ENCODE measurements around the gene ZCCHC14.

ZCCHC14 gene

GRCh38 chr16:87426423-87427215, 66.2 kb downstream of the ZCCHC14 start:
- H3K36me3 ChIP-seq (ENCODE audit: control insufficient read depth, insufficient read depth, low read length) = peaks cover 7% of the 10 kb centered on the region
- peak overlapping the region; percentile 26 for H3K9ac ChIP-seq (ENCODE audit: low read depth, low read length)
- no peaks in the 10 kb centered on the region for H3K27me3 ChIP-seq (ENCODE audit: control insufficient read depth, insufficient read depth, low read length)
- H3K4me1 ChIP-seq (ENCODE audit: control insufficient read depth, insufficient read depth, low read length) = peaks cover 8% of the 10 kb centered on the region
- no peak overlapping the region for H3K4me3 ChIP-seq (ENCODE audit: low read depth, low read length)
- no peaks in the 10 kb centered on the region for H3K9me3 ChIP-seq (ENCODE audit: control insufficient read depth, insufficient read depth, low read length)

DNA sequence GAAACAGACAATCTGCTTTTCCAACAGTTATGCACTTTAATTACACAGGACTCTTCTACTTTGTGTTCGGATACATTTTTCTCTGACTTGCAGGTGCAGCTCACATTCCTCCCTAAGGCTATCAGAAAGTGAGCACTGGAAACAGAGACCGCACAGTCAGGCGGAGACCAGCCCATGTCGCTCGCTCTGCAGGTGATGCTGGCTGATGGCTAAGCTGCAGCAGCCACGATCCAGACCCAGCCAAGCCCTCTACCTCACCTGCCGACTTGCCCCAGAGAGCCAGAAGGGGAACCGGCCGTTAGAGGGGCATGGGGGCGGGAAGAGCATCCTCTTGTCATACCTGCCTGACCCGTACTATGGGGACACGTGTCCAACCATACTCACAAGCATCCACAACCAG, 66.9 kb downstream of the ZCCHC14 start:
- no peaks in the 10 kb centered on the region for H3K9me3 ChIP-seq (ENCODE audit: control insufficient read depth, insufficient read depth, low read length)
- peaks cover 7% of the 10 kb centered on the region for H3K36me3 ChIP-seq (ENCODE audit: control insufficient read depth, insufficient read depth, low read length)
- H3K4me1 ChIP-seq (ENCODE audit: control insufficient read depth, insufficient read depth, low read length) = peaks cover 8% of the 10 kb centered on the region
- no peaks in the 10 kb centered on the region for H3K27me3 ChIP-seq (ENCODE audit: control insufficient read depth, insufficient read depth, low read length)
- no peak overlapping the region for H3K4me3 ChIP-seq (ENCODE audit: low read depth, low read length)
- no peak overlapping the region for H3K9ac ChIP-seq (ENCODE audit: low read depth, low read length)

DNA sequence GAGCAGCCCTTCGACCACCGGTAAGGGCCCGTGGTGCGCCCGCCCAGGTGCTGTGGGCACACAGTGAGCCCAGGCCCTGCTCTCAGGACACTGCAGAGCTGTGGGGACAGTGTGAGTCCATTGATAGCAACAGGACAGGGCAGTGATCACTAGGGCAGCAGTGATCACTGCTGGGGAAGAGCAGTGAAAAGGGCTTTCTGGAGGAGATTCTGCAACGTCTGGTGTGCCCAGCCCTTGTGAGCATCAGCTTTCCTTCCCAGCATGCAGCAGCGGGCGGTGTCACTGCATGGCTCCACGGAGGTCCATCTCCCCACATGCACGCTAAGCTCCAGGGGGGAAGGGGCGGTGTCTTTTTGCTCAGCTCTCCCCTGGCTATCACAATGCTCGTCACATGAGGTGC, 68.6 kb downstream of the ZCCHC14 start:
- H3K27me3 ChIP-seq (ENCODE audit: control insufficient read depth, insufficient read depth, low read length) = no peaks in the 10 kb centered on the region
- H3K9me3 ChIP-seq (ENCODE audit: control insufficient read depth, insufficient read depth, low read length) = no peaks in the 10 kb centered on the region
- H3K4me1 ChIP-seq (ENCODE audit: control insufficient read depth, insufficient read depth, low read length) = peaks cover 8% of the 10 kb centered on the region
- peaks cover 17% of the 10 kb centered on the region for H3K36me3 ChIP-seq (ENCODE audit: control insufficient read depth, insufficient read depth, low read length)
- no peak overlapping the region for H3K4me3 ChIP-seq (ENCODE audit: low read depth, low read length)
- H3K9ac ChIP-seq (ENCODE audit: low read depth, low read length) = no peak overlapping the region

GRCh38 chr16:87423429-87423828, 69.4 kb downstream of the ZCCHC14 start:
- H3K9me3 ChIP-seq (ENCODE audit: control insufficient read depth, insufficient read depth, low read length) = no peaks in the 10 kb centered on the region
- H3K36me3 ChIP-seq (ENCODE audit: control insufficient read depth, insufficient read depth, low read length) = peaks cover 17% of the 10 kb centered on the region
- no peaks in the 10 kb centered on the region for H3K27me3 ChIP-seq (ENCODE audit: control insufficient read depth, insufficient read depth, low read length)
- no peak overlapping the region for H3K9ac ChIP-seq (ENCODE audit: low read depth, low read length)
- no peak overlapping the region for H3K4me3 ChIP-seq (ENCODE audit: low read depth, low read length)
- peaks cover 8% of the 10 kb centered on the region for H3K4me1 ChIP-seq (ENCODE audit: control insufficient read depth, insufficient read depth, low read length)

GRCh38 chr16:87422106-87422505, 70.7 kb downstream of the ZCCHC14 start:
- peaks cover 22% of the 10 kb centered on the region for H3K36me3 ChIP-seq (ENCODE audit: control insufficient read depth, insufficient read depth, low read length)

GRCh38 chr16:87421003-87421912, 71.6 kb downstream of the ZCCHC14 start:
- Histone ChIP-seq H3K9me3 (ENCODE audit: control insufficient read depth, insufficient read depth, low read length) (no peaks in the 10 kb centered on the region), H3K36me3 (ENCODE audit: control insufficient read depth, insufficient read depth, low read length) (peaks cover 27% of the 10 kb centered on the region), H3K27me3 (ENCODE audit: control insufficient read depth, insufficient read depth, low read length) (no peaks in the 10 kb centered on the region), H3K9ac (ENCODE audit: low read depth, low read length) (no peak overlapping the region), H3K4me3 (ENCODE audit: low read depth, low read length) (no peak overlapping the region), H3K4me1 (ENCODE audit: control insufficient read depth, insufficient read depth, low read length) (peaks cover 3% of the 10 kb centered on the region)

More at GRCh38 chr16:87422106-87422505, 70.7 kb downstream of the ZCCHC14 start:
- H3K9me3 ChIP-seq (ENCODE audit: control insufficient read depth, insufficient read depth, low read length) = no peaks in the 10 kb centered on the region
- H3K4me3 ChIP-seq (ENCODE audit: low read depth, low read length) = no peak overlapping the region
- no peaks in the 10 kb centered on the region for H3K27me3 ChIP-seq (ENCODE audit: control insufficient read depth, insufficient read depth, low read length)
- no peak overlapping the region for H3K9ac ChIP-seq (ENCODE audit: low read depth, low read length)
- H3K4me1 ChIP-seq (ENCODE audit: control insufficient read depth, insufficient read depth, low read length) = peaks cover 8% of the 10 kb centered on the region

DNA sequence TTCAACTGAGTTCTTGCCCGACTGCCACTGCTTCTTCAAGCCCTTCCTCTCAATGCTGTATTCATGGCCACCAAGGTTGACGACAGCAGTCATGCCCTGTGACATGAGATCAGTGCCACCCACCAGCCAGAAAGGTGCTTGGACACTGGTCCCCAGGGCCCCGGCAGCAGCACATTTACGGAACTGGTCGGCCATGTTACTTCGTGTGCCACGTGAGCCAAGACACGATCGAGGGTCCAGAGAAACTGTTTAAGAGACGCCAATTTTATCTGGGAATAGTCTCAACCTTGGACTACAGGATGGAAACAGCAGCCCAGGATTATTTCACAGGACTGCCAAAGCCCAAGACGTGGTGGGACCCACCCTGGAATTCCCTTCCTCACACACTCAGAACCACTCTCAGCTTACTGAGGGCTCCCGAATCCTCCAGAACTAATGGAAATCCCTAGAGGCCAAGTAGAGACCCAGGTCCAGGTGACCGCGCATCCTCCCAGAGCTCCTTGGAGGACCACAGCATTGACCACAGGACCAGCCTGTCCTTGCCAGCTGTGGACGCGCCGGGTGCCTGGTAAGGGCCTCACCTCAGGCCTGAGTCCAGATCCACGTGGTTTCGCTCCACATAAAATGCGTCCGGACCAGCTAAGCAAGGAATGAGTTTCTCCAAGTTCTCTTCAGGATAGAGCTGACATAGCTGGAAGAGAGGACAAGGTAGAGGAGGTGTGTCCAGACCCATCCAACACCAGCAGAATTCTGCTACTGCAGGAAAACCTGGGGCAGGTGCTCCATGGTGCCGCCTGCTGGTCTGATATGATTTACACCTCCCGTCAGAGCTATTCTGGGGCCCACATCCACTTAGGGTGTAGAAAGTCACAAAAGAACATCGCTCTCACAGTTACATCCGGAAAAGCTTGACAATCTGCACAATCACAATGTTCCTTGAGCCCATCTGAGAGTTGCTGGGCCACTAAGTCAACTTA, 72.5 kb downstream of the ZCCHC14 start:
- no peaks in the 10 kb centered on the region for H3K27me3 ChIP-seq (ENCODE audit: control insufficient read depth, insufficient read depth, low read length)
- H3K36me3 ChIP-seq (ENCODE audit: control insufficient read depth, insufficient read depth, low read length) = peaks cover 30% of the 10 kb centered on the region
- H3K4me3 ChIP-seq (ENCODE audit: low read depth, low read length) = no peak overlapping the region
- H3K9me3 ChIP-seq (ENCODE audit: control insufficient read depth, insufficient read depth, low read length) = no peaks in the 10 kb centered on the region
- no peak overlapping the region for H3K9ac ChIP-seq (ENCODE audit: low read depth, low read length)
- H3K4me1 ChIP-seq (ENCODE audit: control insufficient read depth, insufficient read depth, low read length) = no peaks in the 10 kb centered on the region

DNA sequence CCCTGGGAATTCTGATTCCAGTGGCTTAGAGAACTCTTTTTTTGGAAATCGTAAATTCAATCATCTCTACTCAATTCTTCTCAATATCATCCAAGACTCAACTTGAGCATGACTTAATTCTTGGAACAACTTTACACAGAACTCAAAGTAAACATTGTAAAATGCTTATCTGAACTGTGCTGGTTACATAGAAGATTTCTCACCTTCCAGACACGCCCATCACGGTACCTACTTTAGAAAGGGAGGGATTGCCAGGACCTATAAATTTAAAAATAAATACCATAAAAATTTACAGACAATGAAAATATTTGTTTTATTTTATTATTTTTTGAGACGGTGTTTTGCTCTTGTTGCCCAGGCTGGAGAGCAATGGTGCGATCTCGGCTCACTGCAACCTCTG, 74.2 kb downstream of the ZCCHC14 start:
- Histone ChIP-seq H3K9ac (ENCODE audit: low read depth, low read length) (no peak overlapping the region), H3K4me1 (ENCODE audit: control insufficient read depth, insufficient read depth, low read length) (no peaks in the 10 kb centered on the region), H3K9me3 (ENCODE audit: control insufficient read depth, insufficient read depth, low read length) (no peaks in the 10 kb centered on the region), H3K4me3 (ENCODE audit: low read depth, low read length) (no peak overlapping the region), H3K27me3 (ENCODE audit: control insufficient read depth, insufficient read depth, low read length) (no peaks in the 10 kb centered on the region), H3K36me3 (ENCODE audit: control insufficient read depth, insufficient read depth, low read length) (peaks cover 37% of the 10 kb centered on the region)

GRCh38 chr16:87418216-87418615, 74.6 kb downstream of the ZCCHC14 start:
- no peaks in the 10 kb centered on the region for H3K4me1 ChIP-seq (ENCODE audit: control insufficient read depth, insufficient read depth, low read length)
- no peaks in the 10 kb centered on the region for H3K9me3 ChIP-seq (ENCODE audit: control insufficient read depth, insufficient read depth, low read length)
- H3K9ac ChIP-seq (ENCODE audit: low read depth, low read length) = no peak overlapping the region
- H3K27me3 ChIP-seq (ENCODE audit: control insufficient read depth, insufficient read depth, low read length) = no peaks in the 10 kb centered on the region
- peaks cover 39% of the 10 kb centered on the region for H3K36me3 ChIP-seq (ENCODE audit: control insufficient read depth, insufficient read depth, low read length)
- H3K4me3 ChIP-seq (ENCODE audit: low read depth, low read length) = no peak overlapping the region

GRCh38 chr16:87417528-87417910, 75.3 kb downstream of the ZCCHC14 start:
- Histone ChIP-seq H3K4me1 (ENCODE audit: control insufficient read depth, insufficient read depth, low read length) (no peaks in the 10 kb centered on the region), H3K27me3 (ENCODE audit: control insufficient read depth, insufficient read depth, low read length) (no peaks in the 10 kb centered on the region), H3K9me3 (ENCODE audit: control insufficient read depth, insufficient read depth, low read length) (no peaks in the 10 kb centered on the region), H3K36me3 (ENCODE audit: control insufficient read depth, insufficient read depth, low read length) (peaks cover 44% of the 10 kb centered on the region), H3K9ac (ENCODE audit: low read depth, low read length) (no peak overlapping the region), H3K4me3 (ENCODE audit: low read depth, low read length) (no peak overlapping the region)

DNA sequence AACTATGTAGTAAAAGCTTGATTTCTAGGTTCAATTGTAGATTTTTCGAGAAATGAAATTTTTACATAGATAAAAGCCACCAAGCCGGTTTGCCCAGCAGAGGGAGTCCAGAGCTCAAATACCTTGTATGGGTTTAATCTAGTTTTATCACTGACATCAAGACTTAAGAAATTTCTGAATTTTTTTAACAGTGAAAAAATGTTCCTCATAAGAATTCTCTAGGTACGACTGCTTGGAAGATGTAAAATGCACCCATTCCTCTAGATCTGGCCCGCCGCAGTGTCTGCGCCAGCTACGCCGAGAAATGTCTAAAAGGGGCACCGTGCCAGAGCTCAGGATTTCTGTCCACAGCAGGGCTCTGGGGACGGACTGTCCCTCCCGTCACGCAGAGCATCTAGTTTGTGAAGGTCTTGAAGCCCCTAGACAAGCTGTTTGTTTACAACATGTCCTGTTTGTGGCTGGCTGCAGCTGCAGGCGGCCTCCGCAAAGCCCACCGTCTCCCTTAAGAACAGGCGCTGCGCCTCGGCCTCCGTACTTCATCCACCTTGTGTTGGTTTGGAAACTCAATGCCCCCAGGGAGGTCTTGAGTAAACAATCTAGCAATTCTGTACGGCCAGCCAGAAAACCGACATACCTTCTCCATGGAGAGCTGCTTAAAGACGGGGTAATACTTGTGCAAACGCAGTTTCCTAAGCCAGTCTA, 75.8 kb downstream of the ZCCHC14 start:
- no peaks in the 10 kb centered on the region for H3K9me3 ChIP-seq (ENCODE audit: control insufficient read depth, insufficient read depth, low read length)
- H3K4me3 ChIP-seq (ENCODE audit: low read depth, low read length) = no peak overlapping the region
- H3K9ac ChIP-seq (ENCODE audit: low read depth, low read length) = no peak overlapping the region
- H3K4me1 ChIP-seq (ENCODE audit: control insufficient read depth, insufficient read depth, low read length) = no peaks in the 10 kb centered on the region
- peaks cover 44% of the 10 kb centered on the region for H3K36me3 ChIP-seq (ENCODE audit: control insufficient read depth, insufficient read depth, low read length)
- no peaks in the 10 kb centered on the region for H3K27me3 ChIP-seq (ENCODE audit: control insufficient read depth, insufficient read depth, low read length)

All from iPS-15b (cell line).